Progenitor cell of endocrine pancreas (in vitro differentiated cells): ENCODE results near the gene PTK7. TPM values are rescaled to one million over a fixed set of nuclear protein-coding genes. Genes with fewer than 3 reads are reported as not detected.
"Not testable (repeated sequence)": the region's sequence is repeated elsewhere in the genome, so short reads cannot be mapped to it uniquely, and the experiment has no call there.

Experiments
- DNase-seq: peaks from one replicate; pipeline ENCODE4 v3.0.0; 2021; ENCODE audit warnings: low spot score; ENCODE audit not compliant: unreplicated experiment
- H3K27ac Mint-ChIP-seq: 2 replicates; pipeline ENCODE4 v1.8.0; 2021; ENCODE audit warnings: mild to moderate bottlenecking, moderate library complexity, mixed read lengths
- H3K27me3 Mint-ChIP-seq: 2 replicates; pipeline ENCODE4 v1.8.0; 2021; ENCODE audit warnings: mixed read lengths
- H3K36me3 Mint-ChIP-seq: 2 replicates; pipeline ENCODE4 v1.8.0; 2022; ENCODE audit warnings: mixed read lengths; ENCODE audit not compliant: insufficient read depth
- H3K4me1 Mint-ChIP-seq: 2 replicates; pipeline ENCODE4 v1.8.0; 2021; ENCODE audit warnings: low read depth, mixed read lengths
- H3K4me3 Mint-ChIP-seq: 2 replicates; pipeline ENCODE4 v1.8.0; 2021; ENCODE audit warnings: low read depth, mild to moderate bottlenecking, moderate library complexity, mixed read lengths
- H3K9me3 Mint-ChIP-seq: 2 replicates; pipeline ENCODE4 v1.8.0; 2021; ENCODE audit warnings: low read depth, mixed read lengths
- CTCF ChIP-seq: fragments of 200-600 bp; sonication (generic); IDR thresholded peaks from one replicate; pipeline ENCODE4 v1.5.0; 2021; ENCODE audit warnings: antibody characterized with exemption, mild to moderate bottlenecking; ENCODE audit not compliant: unreplicated experiment
- total RNA-seq: library from RNA; stranded (reverse); gene quantifications from 2 replicates; pipeline ENCODE4 v1.2.1, GENCODE V29; 2021

The PTK7 gene
- total RNA-seq, 1 donor from 2014 or later = 141 TPM

- H3K4me3 Mint-ChIP-seq = no peak overlapping the region
- DNase-seq = no peak
- no peaks in the 10 kb centered on the region for H3K27me3 Mint-ChIP-seq
- no peak for TF ChIP-seq CTCF
- no peaks in the 10 kb centered on the region for H3K4me1 Mint-ChIP-seq
- H3K36me3 Mint-ChIP-seq = peaks cover 22% of the 10 kb centered on the region
- H3K27ac Mint-ChIP-seq = no peak overlapping the region
- no peaks in the 10 kb centered on the region for H3K9me3 Mint-ChIP-seq
These were observed 37.4 kb upstream of the PTK7 start for GRCh38 chr6:43038727-43039126.

GRCh38 chr6:43040542-43041257 is 35.4 kb upstream of the PTK7 start:
- Mint-ChIP-seq H3K4me3 (no peak overlapping the region), H3K27me3 (no peaks in the 10 kb centered on the region), H3K4me1 (no peaks in the 10 kb centered on the region), H3K27ac (no peak overlapping the region), H3K9me3 (no peaks in the 10 kb centered on the region), H3K36me3 (peaks cover 22% of the 10 kb centered on the region)
- DNase-seq = no peak
- TF ChIP-seq CTCF = no peak

- H3K4me3 Mint-ChIP-seq, H3K27ac Mint-ChIP-seq, H3K9me3 Mint-ChIP-seq, DNase-seq, H3K4me1 Mint-ChIP-seq, H3K27me3 Mint-ChIP-seq: not testable (repeated sequence)
- peaks cover 26% of the 10 kb centered on the region for H3K36me3 Mint-ChIP-seq
These were observed 34.6 kb upstream of the PTK7 start for GRCh38 chr6:43041475-43041874.

- no peaks in the 10 kb centered on the region for H3K4me1 Mint-ChIP-seq
- TF ChIP-seq CTCF = no peak
- no peak overlapping the region for H3K27ac Mint-ChIP-seq
- H3K9me3 Mint-ChIP-seq = no peaks in the 10 kb centered on the region
- peaks cover 25% of the 10 kb centered on the region for H3K36me3 Mint-ChIP-seq
- no peak for DNase-seq
- no peak overlapping the region for H3K4me3 Mint-ChIP-seq
- no peaks in the 10 kb centered on the region for H3K27me3 Mint-ChIP-seq
These were observed 32.8 kb upstream of the PTK7 start for GRCh38 chr6:43043310-43043709.

- no peak for TF ChIP-seq CTCF
- DNase-seq = no peak
- no peaks in the 10 kb centered on the region for H3K9me3 Mint-ChIP-seq
- no peaks in the 10 kb centered on the region for H3K27me3 Mint-ChIP-seq
- no peak overlapping the region for H3K4me3 Mint-ChIP-seq
- H3K4me1 Mint-ChIP-seq = no peaks in the 10 kb centered on the region
- H3K27ac Mint-ChIP-seq = no peak overlapping the region
- H3K36me3 Mint-ChIP-seq = peaks cover 23% of the 10 kb centered on the region
These were observed 30.7 kb upstream of the PTK7 start for GRCh38 chr6:43045371-43045930.

GRCh38 chr6:43047998-43048397 is 28.1 kb upstream of the PTK7 start:
- H3K27ac Mint-ChIP-seq = no peak overlapping the region
- H3K27me3 Mint-ChIP-seq = no peaks in the 10 kb centered on the region
- peaks cover 17% of the 10 kb centered on the region for H3K4me1 Mint-ChIP-seq
- peaks cover 27% of the 10 kb centered on the region for H3K36me3 Mint-ChIP-seq
- no peaks in the 10 kb centered on the region for H3K9me3 Mint-ChIP-seq
- no peak overlapping the region for H3K4me3 Mint-ChIP-seq
- DNase-seq = no peak
- TF ChIP-seq CTCF = no peak
